Astrocyte (in vitro differentiated cells and primary cell): Measurements from ENCODE around the gene ATXN3L. TPM values are rescaled to one million over a fixed set of nuclear protein-coding genes. Genes with fewer than 3 reads are reported as not detected.

ENCODE experiments used
- DNase-seq: peaks from one replicate; pipeline ENCODE4 v3.0.0-alpha.2; 2010; ENCODE audit warnings: low read depth
- FAIRE-seq: peaks from 2 replicates; lab custom pipeline; 2011; peaks lifted over from hg19 to GRCh38; lab: Jason Lieb, UNC
- H2AFZ ChIP-seq: 2 replicates; pipeline ENCODE4 v1.6.0; 2012; ENCODE audit warnings: low read depth, low read length, inconsistent platforms
- H3K27ac ChIP-seq: 2 replicates; pipeline ENCODE4 v1.5.1; 2011; ENCODE audit warnings: low read depth, low read length, inconsistent platforms
- H3K27me3 ChIP-seq: 2 replicates; pipeline ENCODE4 v1.6.0; 2011; ENCODE audit warnings: low read length, inconsistent platforms; ENCODE audit not compliant: insufficient read depth
- H3K36me3 ChIP-seq: 2 replicates; pipeline ENCODE4 v1.5.1; 2011; ENCODE audit warnings: low read length, inconsistent platforms; ENCODE audit not compliant: insufficient read depth
- H3K4me1 ChIP-seq: 2 replicates; pipeline ENCODE4 v1.5.1; 2011; ENCODE audit warnings: low read length, inconsistent platforms; ENCODE audit not compliant: insufficient read depth
- H3K4me2 ChIP-seq: 2 replicates; pipeline ENCODE4 v1.6.0; 2012; ENCODE audit warnings: low read length, inconsistent platforms
- H3K4me3 ChIP-seq: 2 replicates; pipeline ENCODE4 v1.5.1; 2011; ENCODE audit warnings: low read depth, mild to moderate bottlenecking, low read length, inconsistent platforms; ENCODE audit not compliant: insufficient read depth
- H3K79me2 ChIP-seq: 2 replicates; pipeline ENCODE4 v1.6.0; 2012; ENCODE audit warnings: mild to moderate bottlenecking, low read length, inconsistent platforms; ENCODE audit not compliant: insufficient read depth
- H3K9ac ChIP-seq: 2 replicates; pipeline ENCODE4 v1.6.0; 2012; ENCODE audit warnings: mild to moderate bottlenecking, low read length, inconsistent platforms
- H3K9me3 ChIP-seq: 2 replicates; pipeline ENCODE4 v1.5.1; 2012; ENCODE audit warnings: low read depth, mild to moderate bottlenecking, low read length, inconsistent platforms; ENCODE audit not compliant: insufficient read depth
- H4K20me1 ChIP-seq: 2 replicates; pipeline ENCODE4 v1.6.0; 2012; ENCODE audit warnings: low read length, inconsistent platforms; ENCODE audit not compliant: insufficient read depth
- H3K27ac Mint-ChIP-seq: one replicate; pipeline ENCODE4 v1.8.0; 2021; ENCODE audit warnings: mild to moderate bottlenecking, mixed read lengths; ENCODE audit not compliant: unreplicated experiment
- H3K27me3 Mint-ChIP-seq: one replicate; pipeline ENCODE4 v1.8.0; 2021; ENCODE audit warnings: low read depth, mixed read lengths; ENCODE audit not compliant: unreplicated experiment
- H3K36me3 Mint-ChIP-seq: one replicate; pipeline ENCODE4 v1.8.0; 2021; ENCODE audit warnings: low read depth, mixed read lengths; ENCODE audit not compliant: unreplicated experiment
- H3K4me1 Mint-ChIP-seq: one replicate; pipeline ENCODE4 v1.8.0; 2021; ENCODE audit warnings: low read depth, mixed read lengths; ENCODE audit not compliant: unreplicated experiment
- H3K4me3 Mint-ChIP-seq: one replicate; pipeline ENCODE4 v1.8.0; 2021; ENCODE audit warnings: mild to moderate bottlenecking, moderate library complexity, mixed read lengths; ENCODE audit not compliant: unreplicated experiment
- H3K9me3 Mint-ChIP-seq: one replicate; pipeline ENCODE4 v1.8.0; 2021; ENCODE audit warnings: mild to moderate bottlenecking, mixed read lengths; ENCODE audit not compliant: unreplicated experiment
- CTCF ChIP-seq: IDR thresholded peaks from 2 replicates; pipeline ENCODE4 v1.5.1; 2011; ENCODE audit warnings: low read depth, mild to moderate bottlenecking, inconsistent platforms, low read length, moderate library complexity; ENCODE audit not compliant: insufficient read depth
- EZH2 ChIP-seq: IDR thresholded peaks from 2 replicates; pipeline ENCODE4 v1.6.1; 2012; ENCODE audit warnings: mild to moderate bottlenecking, low read length, inconsistent platforms; ENCODE audit not compliant: insufficient read depth
- total RNA-seq: library from RNA; stranded (reverse); gene quantifications from 2 replicates; pipeline ENCODE4 v1.2.1, GENCODE V29; 2021

ATXN3L gene
- total RNA-seq, 1 donor from 2014 or later = not detected

- Histone ChIP-seq H3K9me3 (no peaks in the 10 kb centered on the region), H3K4me2 (no peak overlapping the region), H3K4me3 (no peak overlapping the region), H2AFZ (no peak overlapping the region), H4K20me1 (no peaks in the 10 kb centered on the region), H3K27ac (no peak overlapping the region), H3K27me3 (no peaks in the 10 kb centered on the region), H3K36me3 (no peaks in the 10 kb centered on the region), H3K4me1 (peaks cover 12% of the 10 kb centered on the region), H3K9ac (no peak overlapping the region), H3K79me2 (no peaks in the 10 kb centered on the region)
- H3K9me3 Mint-ChIP-seq = no peaks in the 10 kb centered on the region
- H3K36me3 Mint-ChIP-seq = no peaks in the 10 kb centered on the region
- no peak overlapping the region for H3K27ac Mint-ChIP-seq
- FAIRE-seq = peak; percentile 50
- H3K27me3 Mint-ChIP-seq = no peaks in the 10 kb centered on the region
- H3K4me1 Mint-ChIP-seq = peaks cover 3% of the 10 kb centered on the region
- TF ChIP-seq CTCF (no peak), EZH2 (no peak)
- no peak overlapping the region for H3K4me3 Mint-ChIP-seq
- DNase-seq = no peak
Observed at GRCh38 chrX:13339607-13340006, 19.8 kb upstream of the ATXN3L start.

- Histone ChIP-seq H3K27me3 (no peaks in the 10 kb centered on the region), H2AFZ (no peak overlapping the region), H3K27ac (no peak overlapping the region), H3K4me2 (no peak overlapping the region), H3K9ac (no peak overlapping the region), H3K9me3 (no peaks in the 10 kb centered on the region), H3K36me3 (no peaks in the 10 kb centered on the region), H4K20me1 (no peaks in the 10 kb centered on the region), H3K4me3 (no peak overlapping the region), H3K79me2 (no peaks in the 10 kb centered on the region), H3K4me1 (peaks cover 12% of the 10 kb centered on the region)
- DNase-seq (no peak), FAIRE-seq (no peak)
- H3K4me1 Mint-ChIP-seq = peaks cover 6% of the 10 kb centered on the region
- H3K27ac Mint-ChIP-seq = no peak overlapping the region
- H3K36me3 Mint-ChIP-seq = no peaks in the 10 kb centered on the region
- H3K27me3 Mint-ChIP-seq = no peaks in the 10 kb centered on the region
- no peaks in the 10 kb centered on the region for H3K9me3 Mint-ChIP-seq
- TF ChIP-seq CTCF (no peak), EZH2 (no peak)
- H3K4me3 Mint-ChIP-seq = no peak overlapping the region
Observed at GRCh38 chrX:13338996-13339515, 19.2 kb upstream of the ATXN3L start.

- peak; percentile 14 for DNase-seq
- H3K4me2 ChIP-seq = no peak overlapping the region
- H3K4me1 ChIP-seq = peaks cover 2% of the 10 kb centered on the region
- no peak overlapping the region for H3K4me3 ChIP-seq
- no peaks in the 10 kb centered on the region for H3K36me3 ChIP-seq
- H3K27ac ChIP-seq = no peak overlapping the region
- Mint-ChIP-seq H3K36me3 (no peaks in the 10 kb centered on the region), H3K27ac (no peak overlapping the region), H3K9me3 (no peaks in the 10 kb centered on the region), H3K4me3 (no peak overlapping the region), H3K27me3 (no peaks in the 10 kb centered on the region), H3K4me1 (peaks cover 3% of the 10 kb centered on the region)
- H4K20me1 ChIP-seq = no peaks in the 10 kb centered on the region
- H3K9me3 ChIP-seq = no peaks in the 10 kb centered on the region
- TF ChIP-seq EZH2 (no peak), CTCF (no peak)
- peak; percentile 49 for FAIRE-seq
- H3K79me2 ChIP-seq = no peaks in the 10 kb centered on the region
- H3K27me3 ChIP-seq = no peaks in the 10 kb centered on the region
- no peak overlapping the region for H2AFZ ChIP-seq
- H3K9ac ChIP-seq = no peak overlapping the region
Observed at GRCh38 chrX:13334491-13334890, 14.6 kb upstream of the ATXN3L start.
